HuH-7 (cell line): ENCODE results near the gene LSM4.
A peak's percentile ranks its signal among the peaks of the same experiment; 100 is the strongest.
"Not testable (repeated sequence)": the region's sequence is repeated elsewhere in the genome, so short reads cannot be mapped to it uniquely, and the experiment has no call there.

ENCODE experiments used
- DNase-seq: peaks from one replicate; pipeline ENCODE4 v3.0.0; 2011; ENCODE audit warnings: low spot score

LSM4 gene

DNA sequence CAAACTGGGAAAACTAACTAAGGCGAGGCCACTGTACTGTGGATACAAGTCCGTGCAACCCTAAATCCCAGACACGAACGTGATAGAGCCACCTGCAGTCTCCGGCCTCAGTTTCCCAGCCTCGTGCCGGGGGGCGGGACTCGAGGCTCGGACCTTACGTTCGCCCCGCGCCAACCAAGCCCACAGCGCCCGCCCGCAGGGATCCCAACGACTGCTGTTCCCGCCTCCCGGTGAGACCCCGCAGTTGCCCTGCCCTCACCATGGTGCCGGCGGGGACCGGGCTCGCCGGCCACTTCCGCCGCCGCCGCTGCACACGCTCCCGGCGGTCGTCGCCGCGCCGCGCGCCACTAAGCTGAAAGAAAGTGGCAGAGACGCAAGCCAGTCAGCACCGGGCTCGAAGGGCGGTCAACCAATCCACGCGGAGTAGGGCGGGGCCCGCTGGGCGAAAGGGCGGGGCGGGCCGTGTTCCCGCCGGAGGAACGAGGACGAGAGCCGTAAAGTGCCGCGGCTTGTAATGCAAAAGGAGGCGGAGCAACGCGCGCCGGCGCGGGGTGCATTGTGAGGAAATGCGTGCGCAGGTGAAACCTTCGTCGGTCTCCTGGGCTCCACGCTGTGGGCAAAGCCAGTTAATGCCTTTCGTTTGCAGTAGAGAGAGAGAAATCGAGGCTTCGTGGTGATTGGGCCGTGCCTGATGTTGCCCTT lies at the start of gene LSM4:
TSS of gene LSM4 (minus strand) at position 318 of the 702 bp plus-strand sequence. CDS start at position 262, 56 bp downstream.
- DNase-seq = peak; percentile 91

GRCh38 chr19:18368504-18369222 lies 45.8 kb upstream of the LSM4 start:
- no peak for DNase-seq

GRCh38 chr19:18366021-18366435 lies 43.2 kb upstream of the LSM4 start:
- DNase-seq = no peak

DNA sequence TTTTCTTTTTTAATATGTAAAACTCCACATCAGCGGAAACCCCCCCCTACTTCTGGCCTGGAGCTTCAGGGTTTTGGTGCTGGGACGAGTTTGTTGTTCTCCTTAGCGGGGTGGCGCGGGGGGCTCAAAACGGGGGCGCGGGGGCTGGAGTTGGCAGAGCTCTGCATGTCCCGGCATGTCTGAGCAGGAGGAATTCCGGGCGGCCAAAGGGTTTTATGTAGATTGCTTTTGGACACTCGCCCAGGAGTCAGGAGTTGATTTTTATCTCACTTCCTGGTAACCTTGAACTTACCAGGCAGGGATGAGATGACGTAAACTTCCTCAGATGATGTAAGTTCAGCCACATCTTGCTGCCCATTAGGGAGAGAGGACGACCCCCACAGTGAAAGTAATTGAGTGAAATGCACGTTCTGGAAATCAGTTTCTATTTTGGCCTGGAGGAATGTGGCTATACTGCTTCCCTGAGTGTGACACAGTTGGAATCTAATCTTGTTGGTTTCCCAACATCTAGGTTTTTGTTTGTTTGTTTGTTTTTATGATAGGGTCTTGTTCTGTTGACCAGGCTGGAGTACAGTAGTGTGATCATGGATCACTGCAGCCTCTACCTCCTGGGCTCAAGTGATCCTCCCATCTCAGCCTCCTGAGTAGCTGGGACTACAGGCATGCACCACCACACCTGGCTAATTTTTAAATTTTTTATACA lies 42.1 kb upstream of the LSM4 start:
- no peak for DNase-seq

- not testable (repeated sequence) for DNase-seq
Observed at GRCh38 chr19:18364277-18364825, 41.5 kb upstream of the LSM4 start.

DNA sequence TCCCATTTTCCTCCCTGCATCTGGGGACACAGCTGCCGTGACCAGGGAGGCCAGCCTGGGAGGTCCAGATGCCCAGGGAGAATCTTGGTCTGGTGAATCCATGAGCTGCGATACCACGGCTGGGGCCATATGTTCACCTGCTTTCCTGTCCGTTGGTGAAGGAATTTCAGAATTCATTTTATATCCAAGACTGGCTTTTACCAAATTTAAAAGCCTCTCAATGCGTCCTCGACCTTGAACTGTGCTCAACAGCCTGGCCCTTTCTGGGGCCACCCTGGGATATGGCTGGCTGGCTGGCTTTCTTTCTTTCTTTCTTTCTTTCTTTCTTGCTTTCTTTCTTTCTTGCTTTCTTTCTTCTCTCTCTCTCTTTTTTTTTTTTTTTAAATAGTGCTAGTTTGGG lies 40.9 kb upstream of the LSM4 start:
- no peak for DNase-seq

DNA sequence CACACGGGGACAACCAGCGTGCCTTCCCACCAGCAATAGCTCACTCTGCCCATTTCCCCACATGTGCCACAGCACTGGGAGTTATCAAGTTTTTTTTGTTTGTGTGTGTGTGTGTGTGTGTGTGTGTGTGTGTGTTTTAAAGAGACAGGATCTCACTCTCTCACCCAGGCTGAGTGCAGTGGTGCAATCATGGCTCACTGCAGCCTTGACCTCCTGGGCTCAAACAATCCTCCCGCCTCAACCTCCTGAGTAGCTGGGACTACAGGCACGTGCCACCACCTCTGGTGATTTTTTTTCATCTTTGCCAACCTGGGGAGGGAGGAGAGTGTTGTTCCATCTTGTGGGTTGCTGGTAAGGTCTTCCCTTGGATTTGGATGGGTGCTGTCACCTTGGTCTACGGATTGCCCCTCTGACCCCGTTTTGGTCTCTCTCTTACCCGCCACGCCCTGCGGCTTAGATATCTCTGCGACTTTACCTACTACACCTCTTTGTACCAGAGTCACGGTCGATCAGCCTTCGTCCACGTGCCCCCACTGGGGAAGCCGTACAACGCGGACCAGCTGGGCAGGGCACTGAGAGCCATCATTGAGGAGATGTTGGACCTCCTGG lies 40.2 kb upstream of the LSM4 start:
- no peak for DNase-seq

DNA sequence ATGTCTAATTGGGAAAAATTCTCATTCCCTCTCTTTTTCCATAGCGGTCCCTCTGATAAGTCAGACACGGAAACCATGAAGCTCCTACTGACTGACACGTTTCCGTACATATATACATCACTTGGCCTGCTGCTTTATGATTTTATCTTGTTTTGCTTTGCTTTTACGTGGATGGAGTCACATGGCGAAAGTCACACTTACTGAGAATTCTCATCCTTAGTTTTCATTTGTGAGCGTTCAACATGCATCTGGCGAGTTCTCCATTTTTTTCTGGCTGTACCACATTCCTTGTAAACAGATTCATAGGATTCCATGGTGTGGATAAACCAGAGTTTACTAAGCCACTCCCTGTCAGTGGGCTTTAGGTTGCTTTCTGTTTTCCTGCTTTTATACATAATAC lies 38.8 kb upstream of the LSM4 start:
- no peak for DNase-seq

DNA sequence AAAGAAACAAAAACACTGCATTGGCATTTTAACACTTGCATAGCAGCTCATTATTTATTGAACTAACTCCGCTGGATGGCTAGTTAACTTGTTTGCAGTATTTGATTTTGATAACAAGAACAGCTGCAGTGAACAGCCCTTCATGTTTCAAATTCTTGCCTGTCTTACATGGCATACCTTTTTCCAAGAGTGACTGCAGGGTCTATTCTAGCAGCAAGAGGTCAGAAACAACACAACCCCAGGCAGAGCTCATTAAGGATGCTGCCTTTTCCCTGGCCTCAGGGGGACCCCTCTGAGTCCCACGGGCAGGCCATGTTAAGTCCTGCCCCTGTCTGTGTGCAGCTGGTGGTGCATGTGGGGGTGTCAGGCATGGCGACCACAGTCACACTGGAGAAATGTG lies 34.2 kb upstream of the LSM4 start:
- no peak for DNase-seq

- DNase-seq = not testable (repeated sequence)
Observed at GRCh38 chr19:18354743-18355142, 31.9 kb upstream of the LSM4 start.

GRCh38 chr19:18353378-18354005 lies 30.6 kb upstream of the LSM4 start:
- DNase-seq = no peak

DNA sequence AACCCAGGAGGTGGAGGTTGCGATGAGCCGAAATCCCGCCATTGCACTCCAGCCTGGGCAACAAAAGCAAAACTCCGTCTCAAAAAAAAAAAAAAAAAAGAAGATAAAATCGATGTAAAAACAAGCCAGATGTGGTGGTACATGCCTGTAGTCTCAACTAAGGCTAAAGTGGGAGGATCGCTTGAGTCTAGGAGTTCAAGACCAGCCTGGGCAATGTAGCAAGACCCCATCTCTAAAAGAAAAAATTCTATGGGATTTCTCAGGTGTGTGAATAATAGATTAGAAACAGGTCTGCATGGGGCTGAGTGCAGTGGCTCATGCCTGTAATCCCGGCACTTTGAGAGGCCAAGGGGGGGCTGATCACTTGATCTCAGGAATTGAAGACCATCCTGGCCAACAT lies 28.7 kb upstream of the LSM4 start:
- no peak for DNase-seq

GRCh38 chr19:18350490-18350889 lies 27.6 kb upstream of the LSM4 start:
- DNase-seq = no peak

DNA sequence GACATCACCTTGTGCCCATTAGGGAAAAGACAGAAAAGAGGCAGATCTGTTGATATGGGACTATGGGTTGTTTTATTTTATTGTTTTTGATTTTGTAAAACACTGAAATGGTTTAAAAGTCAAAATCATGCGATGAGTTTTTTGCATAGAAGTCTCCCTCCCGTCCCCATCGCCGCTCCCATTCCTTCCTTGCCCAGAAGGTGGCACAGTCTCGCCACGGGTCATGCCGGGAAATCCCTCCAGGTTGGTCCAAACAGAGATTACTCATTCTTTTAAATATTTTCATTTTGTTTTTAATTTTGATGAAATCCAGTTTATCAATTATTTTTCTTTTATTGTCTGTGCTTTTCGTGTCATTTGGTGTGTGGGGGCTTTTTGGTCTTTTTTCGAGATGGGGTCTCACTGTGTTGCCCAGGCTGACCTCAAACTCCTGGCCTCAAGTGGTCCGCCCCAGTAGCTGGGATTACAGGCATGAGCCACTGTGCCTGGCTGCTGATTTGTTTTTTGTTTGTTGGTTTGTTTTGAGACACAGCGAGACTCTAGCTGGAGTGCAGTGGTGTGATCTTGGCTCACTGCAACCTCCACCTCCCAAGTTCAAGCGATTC lies 26.8 kb upstream of the LSM4 start:
- peak; percentile 71 for DNase-seq

GRCh38 chr19:18348818-18349339 lies 26.0 kb upstream of the LSM4 start:
- not testable (repeated sequence) for DNase-seq

DNA sequence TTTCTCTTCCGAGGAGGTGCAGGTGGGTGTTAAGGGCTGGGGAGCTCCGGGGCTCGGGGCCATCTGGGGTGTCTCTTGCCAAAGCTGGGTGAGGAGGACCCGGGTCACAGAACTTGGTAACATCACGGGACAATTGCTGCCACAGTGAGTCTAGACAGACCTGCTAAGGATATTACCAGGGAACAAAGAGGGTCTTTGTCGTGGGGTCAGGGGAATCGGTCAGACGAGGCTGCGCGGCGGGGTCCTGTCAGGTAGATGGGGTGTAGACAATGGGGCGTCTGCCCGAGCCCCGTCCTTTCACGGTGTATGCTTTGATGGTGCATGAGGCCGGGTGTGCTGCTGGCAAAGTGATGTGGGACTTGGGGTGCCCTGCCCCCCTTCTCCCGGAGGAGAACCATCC lies 25.3 kb upstream of the LSM4 start:
- DNase-seq = no peak

DNA sequence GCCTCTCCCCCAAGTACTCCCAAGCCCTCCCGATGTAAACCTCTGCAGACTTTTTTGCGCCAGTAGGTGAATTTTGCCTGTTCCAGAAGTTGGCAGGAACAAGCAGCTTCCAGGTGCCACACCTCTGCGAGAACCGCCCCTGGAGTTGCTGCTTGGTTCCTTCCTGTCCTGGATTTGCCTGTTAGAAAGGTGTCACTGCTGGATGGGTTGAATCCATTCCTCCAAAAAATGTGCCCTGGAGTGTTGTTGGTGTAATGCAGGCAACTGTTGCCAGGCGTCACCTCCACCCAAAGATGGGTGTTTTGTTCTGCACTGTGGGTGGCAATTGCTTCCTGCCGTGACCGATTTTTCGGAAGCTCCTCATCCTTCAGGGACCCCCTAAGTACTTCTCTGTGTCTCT lies 23.2 kb upstream of the LSM4 start:
- DNase-seq = no peak

GRCh38 chr19:18345296-18345695 lies 22.4 kb upstream of the LSM4 start:
- DNase-seq = no peak

GRCh38 chr19:18344582-18344950 lies 21.7 kb upstream of the LSM4 start:
- DNase-seq = no peak

GRCh38 chr19:18342090-18342632 lies 19.3 kb upstream of the LSM4 start:
- DNase-seq = no peak
